NCI-H524 (cell line): ENCODE results near the gene RASA4B.
"Not testable (repeated sequence)": the region's sequence is repeated elsewhere in the genome, so short reads cannot be mapped to it uniquely, and the experiment has no call there.

ENCODE experiments used
- DNase-seq, 2 experiments: peaks; one replicate each; lab custom pipeline; 2025; lab: John Stamatoyannopoulos, UW

The RASA4B gene

GRCh38 chr7:102473271-102473991, 44.1 kb downstream of the RASA4B start:
- DNase-seq: no peak

GRCh38 chr7:102472126-102473041, 45.2 kb downstream of the RASA4B start:
- DNase-seq: no peak

GRCh38 chr7:102471791-102472125, 45.8 kb downstream of the RASA4B start:
- no peak for DNase-seq

GRCh38 chr7:102469972-102470825, 47.4 kb downstream of the RASA4B start:
- DNase-seq: no peak

GRCh38 chr7:102469351-102469971, 48.1 kb downstream of the RASA4B start:
- no peak for DNase-seq

- no peak for DNase-seq
Observed at GRCh38 chr7:102468478-102469350, 48.9 kb downstream of the RASA4B start.

GRCh38 chr7:102467581-102468477, 49.7 kb downstream of the RASA4B start:
- DNase-seq: no peak

- no peak for DNase-seq
Observed at GRCh38 chr7:102466097-102466496, 51.5 kb downstream of the RASA4B start.

GRCh38 chr7:102464577-102465280, 52.8 kb downstream of the RASA4B start, which contains the start of the genes ALKBH4 and LRWD1:
ALKBH4 (minus strand) TSS chr7:102464863; CDS start chr7:102464836, 27 bp downstream.
LRWD1 (plus strand) TSS chr7:102464984; CDS start chr7:102465081, 97 bp downstream.
- DNase-seq: peak; percentile 72 to 90

- peak in 1 of 2 experiments; percentile 21 for DNase-seq
Observed at GRCh38 chr7:102463841-102464576, 53.6 kb downstream of the RASA4B start.

- DNase-seq: no peak
Observed at GRCh38 chr7:102460467-102460866, 57.1 kb downstream of the RASA4B start.

- DNase-seq: no peak
Observed at GRCh38 chr7:102459221-102459844, 58.2 kb downstream of the RASA4B start.

GRCh38 chr7:102457352-102457924, 60.1 kb downstream of the RASA4B start:
- no peak for DNase-seq

GRCh38 chr7:102456327-102456726, 61.2 kb downstream of the RASA4B start:
- DNase-seq: no peak

- no peak for DNase-seq
Observed at GRCh38 chr7:102455596-102455995, 62.0 kb downstream of the RASA4B start.

GRCh38 chr7:102454932-102455331, 62.6 kb downstream of the RASA4B start:
- DNase-seq: not testable (repeated sequence)

- no peak for DNase-seq
Observed at GRCh38 chr7:102454468-102454867, 63.1 kb downstream of the RASA4B start.
